Kidney (tissue), 14 donors: ENCODE data around the gene FTCD. TPM values are rescaled to one million over a fixed set of nuclear protein-coding genes. Genes with fewer than 3 reads are reported as not detected.

Source experiments
- DNase-seq, 5 donors: peaks; one replicate each; pipeline ENCODE4 v3.0.0-alpha.2; 2013 to 2020
- FAIRE-seq: peaks from 2 replicates; lab custom pipeline; 2012; peaks lifted over from hg19 to GRCh38; lab: Jason Lieb, UNC
- H3K27ac ChIP-seq, 2 donors: one replicate each; pipeline ENCODE4 v1.7.0; 2013; ENCODE audit warnings: low read depth in 2 of 2, low read length in 2 of 2, inconsistent platforms in 1 of 2
- H3K27me3 ChIP-seq: one replicate; pipeline ENCODE4 v1.7.1; 2013; ENCODE audit warnings: low read length, inconsistent platforms; ENCODE audit not compliant: control insufficient read depth, insufficient read depth
- H3K36me3 ChIP-seq, 3 donors: one replicate each; pipeline versions ENCODE4 v1.7.0 to v1.7.1; 2013; ENCODE audit warnings: low read length in 3 of 3, control low read depth in 1 of 3, inconsistent platforms in 1 of 3; ENCODE audit not compliant: insufficient read depth in 3 of 3, control insufficient read depth in 2 of 3
- H3K4me1 ChIP-seq, 3 donors: one replicate each; pipeline versions ENCODE4 v1.7.0 to v1.7.1; 2013; ENCODE audit warnings: low read length in 3 of 3, inconsistent platforms in 1 of 3, low read depth in 1 of 3; ENCODE audit not compliant: control insufficient read depth in 2 of 3, insufficient read depth in 2 of 3
- H3K4me3 ChIP-seq, 3 donors: one replicate each; pipeline versions ENCODE4 v1.7.0 to v1.8.1; 2013; ENCODE audit warnings: low read length in 3 of 3, control low read depth in 1 of 3, inconsistent platforms in 1 of 3
- H3K9ac ChIP-seq, 3 donors: one replicate each; pipeline versions ENCODE4 v1.7.0 to v1.7.1; 2013; ENCODE audit warnings: low read length in 3 of 3, control low read depth in 1 of 3, inconsistent platforms in 1 of 3
- H3K9me3 ChIP-seq, 3 donors: one replicate each; pipeline versions ENCODE4 v1.7.0 to v1.7.1; 2013; ENCODE audit warnings: low read length in 3 of 3, control low read depth in 1 of 3, inconsistent platforms in 1 of 3; ENCODE audit not compliant: control insufficient read depth in 2 of 3, insufficient read depth in 1 of 3
- CTCF ChIP-seq: IDR thresholded peaks from 3 replicates; pipeline ENCODE4 v1.5.1; 2012; ENCODE audit warnings: mild to moderate bottlenecking, moderate library complexity, borderline replicate concordance; ENCODE audit not compliant: insufficient read depth; ENCODE audit errors: extremely low read depth
- intact Hi-C: fragments of 100-400 bp; cut with DNase I; formaldehyde crosslinking; loops from one replicate; pipeline ENCODE4 v1.11.1; 2022
- polyA plus RNA-seq: library from polyadenylated mRNA; stranded (reverse); fragments of 350-450 nt; fragmentation: Illumina TruSeq; extraction: RNeasy Lipid Tissue Mini Kit (QIAGEN cat#74804); gene quantifications from one replicate; pipeline ENCODE4 v1.2.3, GENCODE V29; 2014; ENCODE audit warnings: low read depth, low replicate concordance; ENCODE audit not compliant: insufficient read depth
- total RNA-seq: library from RNA; stranded (reverse); fragmentation: NEBNext Ultra II Directional; extraction: Animal tissue kit (Norgen Biotek cat#: 25700); gene quantifications from one replicate; pipeline ENCODE4 v1.2.1, GENCODE V29; 2021
- donor health status: control.
- donor health status: control.
- donor health status: control.
- donor health status: control.
- donor health status: control.
- donor health status: DM: yes; HTN: yes; CAD: no.
- donor health status: Normal renal cell carcinoma (clear cell type).

Gene FTCD
- total and polyA plus RNA-seq, 2 donors from 2014 or later: 51.6 to 273 TPM

GRCh38 chr21:46182548-46183336 is 27.4 kb upstream of the FTCD start:
- intact Hi-C loops: no loop called here
- Histone ChIP-seq H3K36me3 (no peaks in the 10 kb centered on the region), H3K4me3 (no peak overlapping the region), H3K27ac (no peak overlapping the region), H3K4me1 (no peaks in the 10 kb centered on the region), H3K9ac (no peak overlapping the region), H3K27me3 (no peaks in the 10 kb centered on the region), H3K9me3 (no peaks in the 10 kb centered on the region)
- peak in 2 of 5 donors; percentile 81 to 85 for DNase-seq
- FAIRE-seq: no peak
- no peak for TF ChIP-seq CTCF

GRCh38 chr21:46181953-46182547 is 26.7 kb upstream of the FTCD start:
- H3K36me3 ChIP-seq: no peaks in the 10 kb centered on the region
- no peak for FAIRE-seq
- DNase-seq: peak in 2 of 5 donors; percentile 70 to 74
- no peak for TF ChIP-seq CTCF
- H3K27me3 ChIP-seq: no peaks in the 10 kb centered on the region
- no peaks in the 10 kb centered on the region for H3K9me3 ChIP-seq
- H3K27ac ChIP-seq: no peak overlapping the region
- intact Hi-C loops: no loop called here
- no peak overlapping the region for H3K4me3 ChIP-seq
- H3K4me1 ChIP-seq: no peaks in the 10 kb centered on the region
- H3K9ac ChIP-seq: no peak overlapping the region

GRCh38 chr21:46181436-46181835 is 26.1 kb upstream of the FTCD start:
- intact Hi-C loops: no loop called here
- no peak for TF ChIP-seq CTCF
- no peaks in the 10 kb centered on the region for H3K36me3 ChIP-seq
- H3K27me3 ChIP-seq: no peaks in the 10 kb centered on the region
- H3K9me3 ChIP-seq: no peaks in the 10 kb centered on the region
- DNase-seq (peak in 1 of 5 donors; percentile 71), FAIRE-seq (no peak)
- H3K27ac ChIP-seq: no peak overlapping the region
- no peak overlapping the region for H3K9ac ChIP-seq
- H3K4me3 ChIP-seq: no peak overlapping the region
- H3K4me1 ChIP-seq: no peaks in the 10 kb centered on the region
